ENCODE results near the gene MRPL32. TPM values are rescaled to one million over a fixed set of nuclear protein-coding genes. Genes with fewer than 3 reads are reported as not detected.

The MRPL32 gene
- total RNA-seq, 2 experiments from 2014 or later = 59.7 to 61.8 TPM

DNA sequence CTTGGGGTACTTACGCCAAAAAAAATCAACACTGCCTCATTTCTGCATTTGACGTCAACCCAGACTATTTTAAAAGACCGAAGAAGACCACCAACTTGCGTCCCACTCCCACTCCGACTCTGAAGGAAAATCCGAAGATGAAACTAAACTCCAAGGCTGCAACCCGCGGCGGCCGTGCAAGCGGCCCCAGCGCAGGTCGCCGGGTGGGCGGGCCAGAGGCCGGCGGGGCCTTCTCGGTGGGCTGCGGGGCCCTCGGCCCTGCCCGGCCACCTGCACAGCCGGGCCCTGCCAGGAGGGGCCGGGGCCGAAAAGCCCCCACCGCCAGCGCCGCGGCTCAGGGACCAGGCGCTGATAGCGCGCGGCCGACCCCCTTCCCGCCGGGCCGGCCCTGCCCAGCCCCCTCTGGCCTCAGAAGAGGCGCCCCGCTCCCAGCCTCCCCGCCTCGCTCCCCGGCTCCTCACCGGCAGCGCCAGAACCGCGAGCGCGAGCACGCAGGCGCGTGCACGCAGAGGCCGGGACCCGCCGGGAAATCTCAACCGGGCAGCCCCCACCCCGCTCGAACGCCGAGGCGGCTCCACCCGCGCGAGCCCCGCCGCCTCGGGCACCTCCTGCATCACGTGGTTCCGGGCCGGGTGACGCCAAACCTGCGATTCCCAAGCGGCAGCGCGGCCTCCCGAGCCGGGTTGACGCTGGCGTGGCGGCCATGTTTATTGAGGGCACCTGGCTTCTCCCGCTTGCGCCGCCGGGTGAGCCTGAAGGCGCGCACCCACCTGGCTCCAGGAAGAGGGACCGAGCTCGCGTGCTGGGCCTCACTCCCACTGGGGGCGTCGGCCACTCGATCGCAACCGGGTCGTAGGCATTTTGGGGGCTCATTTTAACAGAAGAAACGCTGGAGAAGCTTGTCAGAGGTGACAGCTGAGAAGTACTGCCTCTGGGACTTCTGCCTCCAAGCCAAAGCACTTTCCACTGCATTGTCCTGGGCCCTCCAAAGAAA is 20.4 kb upstream of the MRPL32 start, which contains the start of gene C7orf25:
C7orf25 (minus strand) TSS at position 617 of the 994 bp plus-strand sequence. CDS start 1,170 bp downstream, outside the sequence.
- Histone ChIP-seq H3K9me3 (ENCODE audit: low read length) (no peaks in the 10 kb centered on the region), H3K4me3 (ENCODE audit: low read depth, low read length, poor library complexity, severe bottlenecking) (peak within 1 kb of the TSS; percentile 82), H3K79me2 (ENCODE audit: insufficient read depth, low read depth, low read length) (peaks cover 10% of the 10 kb centered on the region; the same call in 1 of the 2 replicates), H3K4me1 (ENCODE audit: insufficient read depth, low read length, poor library complexity, severe bottlenecking) (peaks cover 22% of the 10 kb centered on the region), H3K4me2 (ENCODE audit: low read length) (peak within 1 kb of the TSS; percentile 96), H3K9me2 (ENCODE audit: insufficient read depth, low read length) (no peaks in the 10 kb centered on the region), H2AFZ (ENCODE audit: low read length) (peak within 1 kb of the TSS; percentile 84), H4K20me1 (ENCODE audit: insufficient read depth, low read length) (peaks cover 7% of the 10 kb centered on the region; the same call in 1 of the 2 replicates), H3K27ac (ENCODE audit: low read depth, low read length, poor library complexity, severe bottlenecking) (peak within 1 kb of the TSS; percentile 24), H3K36me3 (ENCODE audit: insufficient read depth, low read length) (peaks cover 44% of the 10 kb centered on the region)
- no TSS peak for BruUV-seq (replicated peaks)
- DNase-seq (ENCODE audit: low spot score) = peak; percentile 97
- ChIA-PET POLR2A (interaction anchor here (0.7 to 1.7 kb wide), 9 partner anchors 10 to 29 kb away, joined by 3 to 25 read pairs (median 5); partner anchors contain the start of genes MRPL32 and PSMA2), CTCF (ENCODE audit: unreplicated experiment) (no interaction called here)
- intact Hi-C loops (cut with micrococcal nuclease; ENCODE audit: unreplicated experiment) = loop anchor here (2.0 kb wide), 1 partner anchor 23 kb away; no protein-coding TSS in a partner anchor
- TF ChIP-seq, protein P1, sequence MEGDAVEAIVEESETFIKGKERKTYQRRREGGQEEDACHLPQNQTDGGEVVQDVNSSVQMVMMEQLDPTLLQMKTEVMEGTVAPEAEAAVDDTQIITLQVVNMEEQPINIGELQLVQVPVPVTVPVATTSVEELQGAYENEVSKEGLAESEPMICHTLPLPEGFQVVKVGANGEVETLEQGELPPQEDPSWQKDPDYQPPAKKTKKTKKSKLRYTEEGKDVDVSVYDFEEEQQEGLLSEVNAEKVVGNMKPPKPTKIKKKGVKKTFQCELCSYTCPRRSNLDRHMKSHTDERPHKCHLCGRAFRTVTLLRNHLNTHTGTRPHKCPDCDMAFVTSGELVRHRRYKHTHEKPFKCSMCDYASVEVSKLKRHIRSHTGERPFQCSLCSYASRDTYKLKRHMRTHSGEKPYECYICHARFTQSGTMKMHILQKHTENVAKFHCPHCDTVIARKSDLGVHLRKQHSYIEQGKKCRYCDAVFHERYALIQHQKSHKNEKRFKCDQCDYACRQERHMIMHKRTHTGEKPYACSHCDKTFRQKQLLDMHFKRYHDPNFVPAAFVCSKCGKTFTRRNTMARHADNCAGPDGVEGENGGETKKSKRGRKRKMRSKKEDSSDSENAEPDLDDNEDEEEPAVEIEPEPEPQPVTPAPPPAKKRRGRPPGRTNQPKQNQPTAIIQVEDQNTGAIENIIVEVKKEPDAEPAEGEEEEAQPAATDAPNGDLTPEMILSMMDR (conservative IDR thresholded peaks at IDR 0.05; ENCODE audit: low read length) = peak; percentile 44; the same call in 1 of the 2 replicates
- TF ChIP-seq EZH2phosphoT487 (IDR thresholded peaks at IDR 0.05; ENCODE audit: borderline replicate concordance, low read depth, low read length) = no peak

DNA sequence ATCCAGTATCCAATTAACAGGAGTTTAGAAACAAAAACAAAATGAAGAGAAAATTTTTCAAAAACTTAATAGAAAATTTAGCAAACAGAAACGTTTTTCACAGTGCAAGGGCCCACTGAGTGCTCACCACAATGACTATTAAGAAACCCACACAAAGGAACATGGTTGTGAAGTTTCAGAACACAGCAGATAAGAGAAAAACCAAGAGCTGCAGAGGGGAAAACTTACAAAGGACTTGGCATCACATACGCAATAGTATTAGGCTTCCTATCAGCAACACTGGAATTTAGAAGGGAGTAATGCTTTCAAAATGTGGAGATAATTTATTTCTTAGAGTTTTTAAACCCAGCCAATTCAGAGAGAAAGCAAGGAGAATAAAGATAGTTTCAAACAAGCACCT is 18.6 kb upstream of the MRPL32 start:
- H3K9me2 ChIP-seq (ENCODE audit: insufficient read depth, low read length) = no peaks in the 10 kb centered on the region
- no peak for DNase-seq (ENCODE audit: low spot score)
- H3K4me1 ChIP-seq (ENCODE audit: insufficient read depth, low read length, poor library complexity, severe bottlenecking) = peaks cover 22% of the 10 kb centered on the region
- BruUV-seq (replicated peaks) = no TSS peak
- H3K36me3 ChIP-seq (ENCODE audit: insufficient read depth, low read length) = peaks cover 61% of the 10 kb centered on the region
- H3K79me2 ChIP-seq (ENCODE audit: insufficient read depth, low read depth, low read length) = peaks cover 10% of the 10 kb centered on the region; the same call in 1 of the 2 replicates
- peaks cover 7% of the 10 kb centered on the region; the same call in 1 of the 2 replicates for H4K20me1 ChIP-seq (ENCODE audit: insufficient read depth, low read length)
- intact Hi-C loops (cut with micrococcal nuclease; ENCODE audit: unreplicated experiment) = no loop called here
- H3K9me3 ChIP-seq (ENCODE audit: low read length) = no peaks in the 10 kb centered on the region
- H3K4me2 ChIP-seq (ENCODE audit: low read length) = no peak overlapping the region
- CTCF ChIA-PET (ENCODE audit: unreplicated experiment) = no interaction called here
- H3K27ac ChIP-seq (ENCODE audit: low read depth, low read length, poor library complexity, severe bottlenecking) = peak overlapping the region; percentile 21
- POLR2A ChIA-PET = interaction anchor here (0.6 to 1.5 kb wide), 3 partner anchors 9 to 170 kb away, joined by 3 to 5 read pairs (median 4); no protein-coding TSS in a partner anchor
- no peak for TF ChIP-seq EZH2phosphoT487 (IDR thresholded peaks at IDR 0.05; ENCODE audit: borderline replicate concordance, low read depth, low read length)
- TF ChIP-seq, protein P1 (conservative IDR thresholded peaks at IDR 0.05; ENCODE audit: low read length) = no peak
- no peak overlapping the region for H2AFZ ChIP-seq (ENCODE audit: low read length)
- H3K4me3 ChIP-seq (ENCODE audit: low read depth, low read length, poor library complexity, severe bottlenecking) = no peak overlapping the region
